Loucy (cell line): ENCODE results near the gene PPM1N.

ENCODE experiments used
- EZH2phosphoT487 ChIP-seq: fragments of 200-600 bp; IDR thresholded peaks from 2 replicates; pipeline ENCODE4 v1.6.1; 2018; ENCODE audit warnings: antibody characterized with exemption, mild to moderate bottlenecking, moderate library complexity, borderline replicate concordance
- TF ChIP-seq, protein P1 (sequence below): fragments of 200-600 bp; sonication (generic); conservative IDR thresholded peaks from 2 replicates; pipeline ENCODE4 v1.5.1; 2014; ENCODE audit warnings: mild to moderate bottlenecking, antibody characterized with exemption, low read length

GRCh38 chr19:45505996-45506245, 7.7 kb downstream of the PPM1N start:
- TF ChIP-seq, protein P1, sequence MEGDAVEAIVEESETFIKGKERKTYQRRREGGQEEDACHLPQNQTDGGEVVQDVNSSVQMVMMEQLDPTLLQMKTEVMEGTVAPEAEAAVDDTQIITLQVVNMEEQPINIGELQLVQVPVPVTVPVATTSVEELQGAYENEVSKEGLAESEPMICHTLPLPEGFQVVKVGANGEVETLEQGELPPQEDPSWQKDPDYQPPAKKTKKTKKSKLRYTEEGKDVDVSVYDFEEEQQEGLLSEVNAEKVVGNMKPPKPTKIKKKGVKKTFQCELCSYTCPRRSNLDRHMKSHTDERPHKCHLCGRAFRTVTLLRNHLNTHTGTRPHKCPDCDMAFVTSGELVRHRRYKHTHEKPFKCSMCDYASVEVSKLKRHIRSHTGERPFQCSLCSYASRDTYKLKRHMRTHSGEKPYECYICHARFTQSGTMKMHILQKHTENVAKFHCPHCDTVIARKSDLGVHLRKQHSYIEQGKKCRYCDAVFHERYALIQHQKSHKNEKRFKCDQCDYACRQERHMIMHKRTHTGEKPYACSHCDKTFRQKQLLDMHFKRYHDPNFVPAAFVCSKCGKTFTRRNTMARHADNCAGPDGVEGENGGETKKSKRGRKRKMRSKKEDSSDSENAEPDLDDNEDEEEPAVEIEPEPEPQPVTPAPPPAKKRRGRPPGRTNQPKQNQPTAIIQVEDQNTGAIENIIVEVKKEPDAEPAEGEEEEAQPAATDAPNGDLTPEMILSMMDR, result no peak
- no peak for TF ChIP-seq EZH2phosphoT487
